GM21786 (cell line): ENCODE measurements around the gene AGPS.

Experiments
- ATAC-seq: cut with Tn5 transposase; IDR thresholded peaks from one replicate; pipeline ENCODE4 v1.9.1; 2021; ENCODE audit not compliant: unreplicated experiment

Gene AGPS

DNA sequence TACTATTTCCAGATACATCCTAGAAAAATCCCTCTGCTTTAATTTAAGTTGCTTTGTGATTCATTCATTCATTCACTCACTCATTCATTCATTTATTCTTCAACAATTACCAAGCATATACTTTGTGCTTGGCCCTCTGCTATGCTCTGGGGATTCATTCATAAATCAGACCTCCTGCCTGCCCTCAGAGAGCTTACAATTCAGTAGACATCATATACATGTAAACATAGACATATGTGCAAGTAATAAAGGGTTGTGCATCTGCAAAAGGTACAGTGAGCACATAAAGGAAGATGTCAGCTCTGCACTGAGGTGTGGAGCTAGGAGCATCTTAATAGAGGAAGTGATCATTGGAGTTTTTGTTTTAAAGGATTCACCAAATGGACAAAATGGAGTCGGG lies 189.4 kb downstream of the AGPS start:
- ATAC-seq = no peak

DNA sequence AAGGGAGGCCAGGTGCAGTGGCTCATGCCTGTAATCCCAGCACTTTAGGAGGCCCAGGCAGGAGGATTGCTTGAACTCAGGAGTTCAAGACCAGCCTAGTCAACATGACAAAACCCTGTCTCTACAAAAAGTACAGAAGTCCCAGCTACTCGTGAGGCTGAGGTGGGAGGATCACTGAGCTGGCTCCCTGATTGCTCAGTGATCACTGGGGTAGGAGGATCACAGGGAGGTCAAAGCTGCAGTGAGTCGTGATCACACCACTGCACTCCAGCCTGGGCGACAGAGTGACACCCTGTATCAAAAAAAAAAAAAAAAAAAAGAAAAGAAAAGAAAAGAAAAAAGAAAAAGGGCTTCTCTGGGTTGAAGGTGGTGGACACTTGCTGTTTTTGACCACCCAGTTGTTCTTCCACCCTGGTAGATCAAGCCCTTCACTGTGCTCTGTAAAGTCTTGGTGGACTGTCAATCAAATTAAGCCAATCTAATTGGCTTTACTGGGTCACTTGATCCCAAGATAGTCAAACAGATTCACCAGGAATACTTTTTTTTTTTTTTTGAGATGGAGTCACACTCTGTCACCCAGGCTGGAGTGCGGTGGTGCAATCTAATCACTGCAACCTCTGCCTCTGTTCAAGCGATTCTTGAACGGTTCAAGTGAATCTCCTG lies 191.6 kb downstream of the AGPS start:
- ATAC-seq = no peak

DNA sequence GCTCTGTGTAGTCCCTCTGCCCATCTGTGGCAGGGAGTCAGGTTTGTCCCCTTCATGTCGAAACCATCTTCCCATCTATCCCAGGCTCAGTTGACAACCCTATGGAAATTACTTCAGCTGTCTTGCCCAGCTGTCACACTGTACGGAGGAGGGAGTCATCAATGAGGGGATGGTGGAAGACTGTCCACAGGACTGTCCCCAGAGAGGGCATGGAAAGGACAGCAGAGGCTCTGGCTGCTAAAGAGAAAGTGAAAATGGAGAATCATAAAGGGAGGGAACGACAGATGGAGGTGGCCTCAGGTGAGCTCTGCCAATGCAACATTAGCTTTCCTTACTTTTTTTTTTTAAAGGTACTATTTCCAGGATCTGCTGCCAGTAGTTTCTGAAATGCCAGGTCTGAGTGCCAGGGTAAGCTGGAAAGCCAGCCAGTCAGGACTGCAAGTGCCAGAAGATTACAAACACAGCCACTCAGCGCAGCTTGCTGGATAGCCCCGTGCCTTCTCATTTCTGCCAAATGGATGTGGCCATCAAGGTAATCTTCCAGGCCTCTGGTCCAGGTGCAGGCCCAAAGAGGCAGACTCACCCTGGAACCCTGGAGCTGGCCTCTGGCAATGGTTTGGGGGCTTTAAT lies 192.8 kb downstream of the AGPS start:
- ATAC-seq = no peak

DNA sequence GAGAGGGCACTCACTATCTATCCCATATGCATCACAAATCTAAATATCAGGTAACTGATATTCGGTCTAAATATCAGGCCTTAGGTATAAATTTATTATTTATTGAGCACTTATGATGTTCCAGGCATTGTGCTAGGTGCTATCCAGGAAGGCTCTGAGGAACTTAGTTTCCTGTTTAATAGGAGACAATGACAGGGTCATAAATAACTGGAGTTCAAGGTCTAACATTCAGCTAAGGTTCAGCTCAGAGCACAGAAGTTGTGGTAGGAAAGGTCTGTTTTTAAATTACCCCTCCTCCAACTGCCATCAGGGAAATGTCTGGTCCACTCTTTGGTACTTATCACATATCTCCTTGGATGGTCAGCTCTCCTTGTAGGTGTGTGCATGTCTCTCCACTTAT lies 193.6 kb downstream of the AGPS start:
- ATAC-seq = no peak

DNA sequence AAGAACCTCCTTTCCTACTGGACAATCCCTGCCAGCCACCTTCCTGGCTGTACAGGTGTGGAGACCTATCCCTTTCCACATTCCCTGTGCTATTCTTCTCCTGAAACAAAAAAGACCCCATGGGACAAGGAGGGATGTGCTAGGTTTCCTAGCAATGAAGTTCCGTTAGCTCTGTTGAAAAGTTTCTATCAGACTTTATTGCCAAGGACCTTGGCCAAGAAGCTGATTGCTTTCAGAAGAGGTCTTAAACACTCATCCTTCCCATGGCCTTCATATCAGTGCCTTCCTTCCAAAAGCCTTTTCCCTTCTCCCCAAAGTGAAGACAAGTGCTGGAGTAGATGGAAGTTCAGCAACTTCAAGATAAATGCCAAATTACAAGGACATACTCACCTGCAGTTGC lies 194.8 kb downstream of the AGPS start:
- ATAC-seq = no peak

DNA sequence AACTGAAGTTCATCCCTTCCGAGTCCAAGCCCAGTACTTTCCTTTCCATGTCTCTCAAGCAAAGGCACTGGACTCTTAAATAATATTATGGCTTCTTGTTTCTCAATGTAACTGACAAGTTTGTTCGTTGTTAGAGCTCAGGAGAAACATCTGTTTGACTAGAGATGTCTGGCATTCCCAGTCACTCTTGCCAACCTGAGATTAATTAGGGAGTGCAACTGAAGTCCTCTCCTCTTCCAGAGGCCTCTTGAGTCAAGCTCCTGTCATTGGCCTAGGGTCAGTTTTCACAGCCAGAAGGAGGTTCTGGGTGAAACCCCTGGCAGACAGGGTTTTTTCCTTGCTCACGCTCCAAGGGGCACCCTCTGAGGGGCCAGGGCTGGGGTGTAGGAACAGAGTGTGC lies 196.1 kb downstream of the AGPS start:
- no peak for ATAC-seq

DNA sequence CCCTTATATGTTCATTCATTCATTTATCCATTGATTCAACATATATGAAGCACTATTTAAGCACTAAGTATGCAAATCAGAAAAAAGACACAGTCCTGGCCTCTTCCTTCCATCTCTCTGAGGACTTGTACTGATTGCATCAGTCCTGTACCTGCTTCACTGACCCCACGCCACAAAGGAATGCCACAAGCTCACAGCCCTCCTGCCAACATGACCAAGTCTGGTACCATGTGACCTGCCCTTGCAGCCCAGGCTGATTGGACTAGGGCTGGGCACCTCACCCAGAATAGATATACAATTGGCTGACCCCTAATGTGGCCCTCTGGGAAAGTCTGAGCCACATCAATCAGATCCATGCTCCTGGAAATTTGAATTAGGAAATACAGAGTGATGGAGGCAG lies 196.6 kb downstream of the AGPS start:
- ATAC-seq = no peak

DNA sequence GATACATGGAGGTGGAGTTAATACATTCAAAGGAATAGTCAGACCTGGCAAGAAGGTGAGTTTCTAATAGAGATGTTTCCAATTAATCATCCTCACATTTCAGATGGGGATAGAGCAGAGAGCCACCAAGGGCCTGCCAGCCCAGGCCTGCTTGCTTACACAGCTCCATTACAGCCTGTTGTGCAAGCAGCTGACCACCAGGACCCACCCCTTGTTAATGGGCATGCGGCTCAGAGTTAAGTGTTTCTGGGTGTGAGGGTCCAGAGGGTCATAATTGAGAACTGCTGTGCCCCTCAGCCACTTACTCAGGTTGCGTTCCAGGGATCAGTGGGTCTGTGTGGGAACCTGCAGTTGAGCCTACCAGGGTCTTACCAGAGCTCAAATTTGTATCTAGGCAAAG lies 199.8 kb downstream of the AGPS start:
- ATAC-seq = no peak

DNA sequence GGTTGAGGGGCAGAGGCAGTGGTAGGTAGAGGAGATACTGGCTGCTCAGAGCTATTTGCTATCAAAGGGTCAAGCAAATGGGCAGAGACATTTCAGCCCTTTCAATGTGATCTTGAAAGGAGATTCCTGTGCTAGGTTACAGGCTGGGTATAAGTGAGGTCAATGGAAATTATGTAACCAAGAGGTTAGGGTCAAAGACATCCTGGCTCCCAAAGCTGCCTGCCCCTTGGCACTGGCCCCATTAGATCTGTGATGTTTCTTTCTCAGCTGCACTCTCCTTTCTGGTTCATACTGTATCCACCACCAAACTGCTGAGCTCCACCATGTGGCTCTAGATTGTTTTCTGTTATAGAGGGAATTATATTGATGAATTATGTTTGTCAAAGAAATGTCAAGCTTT lies 200.4 kb downstream of the AGPS start:
- no peak for ATAC-seq

DNA sequence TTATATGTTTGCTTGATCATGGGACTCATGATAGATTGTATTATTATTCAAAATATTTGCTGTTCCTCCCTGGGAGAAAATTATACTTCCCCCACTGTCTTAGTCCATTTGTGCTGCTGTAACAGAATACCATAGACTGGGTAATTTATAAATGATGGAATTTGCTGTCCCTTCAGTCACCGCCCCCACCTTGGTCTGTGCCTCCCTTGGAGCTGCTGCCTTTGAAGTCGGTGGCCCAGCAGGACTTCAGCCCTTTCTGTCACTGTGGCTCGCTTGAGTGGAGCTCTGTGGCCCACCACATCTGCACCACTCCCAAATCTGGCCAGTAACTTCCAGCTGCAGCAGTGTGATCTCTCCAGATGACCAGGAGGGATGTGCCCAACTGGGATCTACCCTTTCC lies 200.8 kb downstream of the AGPS start:
- no peak for ATAC-seq
